ENCODE measurements around the gene PUS1. TPM values are rescaled to one million over a fixed set of nuclear protein-coding genes. Genes with fewer than 3 reads are reported as not detected.
"Not testable (repeated sequence)": the region's sequence is repeated elsewhere in the genome, so short reads cannot be mapped to it uniquely, and the experiment has no call there.

Gene PUS1
- total RNA-seq (ENCODE audit: unreplicated experiment), result 28.1 TPM
- long read RNA-seq, partial matches to known transcripts, result 0 of 5 reads
- long read RNA-seq, other reads (novel, unspliced or antisense), result 4 of 5 reads

DNA sequence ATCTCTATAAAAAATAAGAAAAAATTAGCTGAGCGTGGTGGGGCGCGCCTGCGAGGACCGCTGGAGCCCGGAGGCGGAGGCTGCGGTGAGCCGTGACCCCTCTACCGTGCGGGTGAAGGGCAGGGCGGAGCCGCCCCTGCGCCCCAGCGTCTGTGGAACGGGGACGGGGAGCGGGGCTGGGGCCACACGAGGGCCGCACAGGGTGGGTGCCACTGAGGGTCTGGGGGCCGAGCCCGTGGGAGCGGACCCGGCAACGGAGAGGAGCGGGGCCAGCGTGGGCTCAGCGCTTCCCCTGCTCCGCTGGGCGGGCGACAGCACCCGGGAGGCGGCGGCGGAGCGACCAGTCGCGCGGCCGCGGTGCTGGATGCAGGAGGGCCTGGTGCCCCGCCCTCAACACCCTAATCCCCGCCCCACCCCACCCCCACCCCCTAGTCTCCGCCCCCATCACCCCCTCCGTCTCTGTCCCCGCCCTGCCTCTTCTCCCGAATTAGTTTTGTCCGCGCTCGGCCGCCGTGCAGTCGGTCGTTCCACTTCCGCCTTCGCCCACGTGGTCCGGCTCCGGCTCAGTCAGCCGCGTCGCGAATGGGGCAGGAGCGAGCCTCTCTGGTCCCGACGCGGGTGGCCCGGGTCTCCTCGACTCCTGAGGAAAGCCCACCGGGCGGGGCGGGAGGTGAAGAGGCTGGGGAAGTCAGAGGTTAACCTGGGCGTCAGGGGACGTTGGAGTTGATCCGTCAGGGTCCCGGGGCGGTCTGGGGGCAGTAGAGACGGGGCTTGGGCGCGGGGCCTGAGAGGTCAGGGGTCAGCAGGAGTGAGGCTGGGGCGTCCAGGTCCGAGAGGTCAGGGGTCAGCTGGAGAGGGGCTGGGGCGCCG lies at the start of gene PUS1:
Gene PUS1 (plus strand): TSS at position 566 of the 870 bp plus-strand sequence. CDS start 447 bp downstream, outside the sequence.
- Mint-ChIP-seq H3K27ac (ENCODE audit: unreplicated experiment) (peak within 1 kb of the TSS; percentile 72), H3K27me3 (ENCODE audit: unreplicated experiment) (peaks cover 7% of the 10 kb centered on the region), H3K9me3 (ENCODE audit: unreplicated experiment) (peaks cover 13% of the 10 kb centered on the region), H3K4me3 (ENCODE audit: unreplicated experiment) (peak within 1 kb of the TSS; percentile 93), H3K36me3 (ENCODE audit: unreplicated experiment) (no peaks in the 10 kb centered on the region), H3K4me1 (ENCODE audit: low read depth, unreplicated experiment) (peaks cover 6% of the 10 kb centered on the region)
- DNase-seq, result peak; percentile 93
- TF ChIP-seq, protein P1, sequence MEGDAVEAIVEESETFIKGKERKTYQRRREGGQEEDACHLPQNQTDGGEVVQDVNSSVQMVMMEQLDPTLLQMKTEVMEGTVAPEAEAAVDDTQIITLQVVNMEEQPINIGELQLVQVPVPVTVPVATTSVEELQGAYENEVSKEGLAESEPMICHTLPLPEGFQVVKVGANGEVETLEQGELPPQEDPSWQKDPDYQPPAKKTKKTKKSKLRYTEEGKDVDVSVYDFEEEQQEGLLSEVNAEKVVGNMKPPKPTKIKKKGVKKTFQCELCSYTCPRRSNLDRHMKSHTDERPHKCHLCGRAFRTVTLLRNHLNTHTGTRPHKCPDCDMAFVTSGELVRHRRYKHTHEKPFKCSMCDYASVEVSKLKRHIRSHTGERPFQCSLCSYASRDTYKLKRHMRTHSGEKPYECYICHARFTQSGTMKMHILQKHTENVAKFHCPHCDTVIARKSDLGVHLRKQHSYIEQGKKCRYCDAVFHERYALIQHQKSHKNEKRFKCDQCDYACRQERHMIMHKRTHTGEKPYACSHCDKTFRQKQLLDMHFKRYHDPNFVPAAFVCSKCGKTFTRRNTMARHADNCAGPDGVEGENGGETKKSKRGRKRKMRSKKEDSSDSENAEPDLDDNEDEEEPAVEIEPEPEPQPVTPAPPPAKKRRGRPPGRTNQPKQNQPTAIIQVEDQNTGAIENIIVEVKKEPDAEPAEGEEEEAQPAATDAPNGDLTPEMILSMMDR (IDR thresholded peaks at IDR 0.05; ENCODE audit: partially characterized antibody, unreplicated experiment), result no peak

DNA sequence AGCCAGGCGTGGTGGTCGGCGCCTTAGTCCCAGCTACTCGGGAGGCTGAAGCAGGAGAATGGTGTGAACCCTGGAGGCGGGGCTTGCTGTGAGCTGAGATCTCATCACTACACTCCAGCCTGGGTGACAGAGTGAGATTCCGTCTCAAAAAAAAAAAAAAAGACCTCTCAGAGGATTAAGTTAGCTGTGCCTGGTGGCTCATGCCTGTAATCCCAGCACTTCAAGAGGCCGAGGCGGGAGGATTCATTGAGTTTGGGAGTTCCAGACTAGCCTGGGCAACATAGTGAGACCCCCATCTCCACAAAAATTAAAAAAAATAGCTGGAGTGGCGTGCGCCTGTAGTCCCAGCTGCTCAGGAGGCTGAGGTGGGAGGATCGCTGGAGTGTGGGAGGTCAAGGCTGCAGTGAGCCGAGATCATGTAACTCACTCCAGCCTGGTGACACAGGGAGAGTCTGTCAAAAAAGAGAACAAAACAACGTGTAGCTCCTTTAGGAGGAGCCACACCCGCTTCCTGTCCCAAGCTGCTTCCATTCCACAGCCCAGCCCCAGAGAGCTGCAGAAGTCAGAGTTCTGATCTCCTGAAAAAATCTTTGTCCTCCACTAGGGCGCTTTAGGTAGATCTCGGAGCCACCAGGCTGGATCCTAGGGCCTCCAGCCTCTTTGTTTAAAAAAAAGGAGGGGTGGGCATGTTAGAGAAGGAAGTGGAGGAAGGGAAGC lies 46.1 kb upstream of the PUS1 start:
- H3K36me3 Mint-ChIP-seq (ENCODE audit: unreplicated experiment), result peaks cover 7% of the 10 kb centered on the region
- no peak for DNase-seq
- H3K4me3 Mint-ChIP-seq (ENCODE audit: unreplicated experiment), result no peak overlapping the region
- H3K27me3 Mint-ChIP-seq (ENCODE audit: unreplicated experiment), result peaks cover 1% of the 10 kb centered on the region
- H3K9me3 Mint-ChIP-seq (ENCODE audit: unreplicated experiment), result peaks cover 7% of the 10 kb centered on the region
- peaks cover under 1% of the 10 kb centered on the region for H3K4me1 Mint-ChIP-seq (ENCODE audit: low read depth, unreplicated experiment)
- no peak overlapping the region for H3K27ac Mint-ChIP-seq (ENCODE audit: unreplicated experiment)
- TF ChIP-seq, protein P1 (IDR thresholded peaks at IDR 0.05; ENCODE audit: partially characterized antibody, unreplicated experiment), result no peak

DNA sequence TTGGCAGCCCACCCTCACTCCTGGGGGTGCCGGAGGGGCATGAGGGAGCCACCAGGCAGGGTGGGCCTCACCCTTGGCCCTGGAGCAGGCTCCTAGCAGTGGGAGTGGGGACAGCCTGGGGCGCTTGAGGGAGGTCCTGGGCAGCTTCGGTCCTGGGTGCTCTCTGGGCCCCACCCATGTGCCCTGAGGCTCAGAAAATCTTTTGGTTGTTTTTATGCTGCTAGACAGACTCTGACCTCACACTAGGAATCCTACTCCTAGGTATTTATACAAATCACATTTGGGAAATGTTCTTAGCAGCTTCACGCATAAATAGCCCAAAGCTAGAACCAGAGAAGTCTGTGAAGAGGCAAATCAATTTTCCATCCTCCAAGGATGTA lies 45.6 kb upstream of the PUS1 start:
- Mint-ChIP-seq H3K27me3 (ENCODE audit: unreplicated experiment) (peaks cover 1% of the 10 kb centered on the region), H3K27ac (ENCODE audit: unreplicated experiment) (no peak overlapping the region), H3K4me3 (ENCODE audit: unreplicated experiment) (no peak overlapping the region), H3K36me3 (ENCODE audit: unreplicated experiment) (peaks cover 7% of the 10 kb centered on the region), H3K9me3 (ENCODE audit: unreplicated experiment) (peaks cover 7% of the 10 kb centered on the region), H3K4me1 (ENCODE audit: low read depth, unreplicated experiment) (no peaks in the 10 kb centered on the region)
- TF ChIP-seq, protein P1 (IDR thresholded peaks at IDR 0.05; ENCODE audit: partially characterized antibody, unreplicated experiment), result no peak
- DNase-seq, result no peak

DNA sequence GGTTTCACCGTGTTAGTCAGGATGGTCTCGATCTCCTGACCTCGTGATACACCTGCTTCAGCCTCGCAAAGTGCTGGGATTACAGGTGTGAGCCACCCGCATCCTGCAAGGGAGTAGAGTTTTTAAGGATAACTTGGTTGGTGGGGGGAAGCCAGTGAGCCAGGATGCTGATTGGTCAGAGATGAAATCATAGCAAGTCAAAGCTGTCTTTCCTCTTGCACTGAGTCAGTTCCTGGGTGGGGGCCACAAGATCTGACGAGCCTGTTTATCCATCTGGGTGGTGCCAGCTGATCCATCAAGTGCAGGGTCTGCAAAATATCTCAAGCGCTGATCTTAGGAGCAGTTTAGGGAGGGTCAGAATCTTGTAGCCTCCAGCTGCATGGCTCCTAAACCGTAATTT lies 44.0 kb upstream of the PUS1 start:
- not testable (repeated sequence) for H3K4me1 Mint-ChIP-seq (ENCODE audit: low read depth, unreplicated experiment); H3K27me3 Mint-ChIP-seq (ENCODE audit: unreplicated experiment); DNase-seq; H3K36me3 Mint-ChIP-seq (ENCODE audit: unreplicated experiment); H3K27ac Mint-ChIP-seq (ENCODE audit: unreplicated experiment); H3K9me3 Mint-ChIP-seq (ENCODE audit: unreplicated experiment); H3K4me3 Mint-ChIP-seq (ENCODE audit: unreplicated experiment)

DNA sequence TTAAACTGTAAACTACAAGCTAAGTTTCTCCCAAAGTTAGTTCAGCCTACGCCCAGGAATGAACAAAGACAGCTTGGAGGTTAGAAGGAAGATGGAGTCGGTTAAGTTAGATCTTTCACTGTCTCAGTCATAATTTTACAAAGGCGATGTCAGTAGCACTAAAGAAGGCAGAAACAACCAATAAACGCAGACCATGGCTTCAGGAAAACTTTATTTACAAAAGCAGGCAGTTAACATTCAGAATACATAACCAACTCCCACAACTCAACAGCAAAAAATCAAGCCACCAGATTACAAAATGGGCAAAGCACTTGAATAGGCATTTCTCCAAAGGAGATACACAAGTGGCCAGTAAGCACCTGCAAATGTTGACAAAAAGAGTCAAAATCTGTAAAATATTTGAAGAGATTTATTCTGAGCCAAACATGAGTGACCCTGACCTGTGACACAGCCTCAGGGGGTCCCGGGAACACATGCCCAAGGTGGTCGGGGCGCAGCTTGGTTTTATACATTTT lies 43.5 kb upstream of the PUS1 start:
- Mint-ChIP-seq H3K27me3 (ENCODE audit: unreplicated experiment) (peaks cover 1% of the 10 kb centered on the region), H3K27ac (ENCODE audit: unreplicated experiment) (no peak overlapping the region), H3K9me3 (ENCODE audit: unreplicated experiment) (peaks cover 7% of the 10 kb centered on the region), H3K36me3 (ENCODE audit: unreplicated experiment) (peaks cover 7% of the 10 kb centered on the region), H3K4me3 (ENCODE audit: unreplicated experiment) (no peak overlapping the region), H3K4me1 (ENCODE audit: low read depth, unreplicated experiment) (no peaks in the 10 kb centered on the region)
- TF ChIP-seq, protein P1 (IDR thresholded peaks at IDR 0.05; ENCODE audit: partially characterized antibody, unreplicated experiment), result no peak
- DNase-seq, result no peak

DNA sequence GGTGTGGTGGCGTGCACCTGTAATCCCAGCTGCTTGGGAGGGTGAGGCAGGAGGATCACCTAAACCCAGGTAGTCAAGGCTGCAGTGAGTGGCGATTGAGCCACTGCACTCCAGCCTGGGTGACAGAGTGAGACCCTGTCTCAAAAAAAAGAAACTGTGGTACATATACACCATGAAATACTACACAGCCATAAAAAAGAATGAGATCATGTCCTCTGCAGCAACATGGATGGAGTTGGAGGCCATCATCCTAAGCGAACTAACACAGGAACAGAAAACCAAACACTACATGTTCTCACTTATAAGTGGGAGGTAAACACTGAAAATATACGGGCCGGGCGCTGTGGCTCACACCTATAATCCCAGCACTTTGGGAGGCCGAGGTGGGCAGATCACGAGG lies 37.4 kb upstream of the PUS1 start:
- H3K4me1 Mint-ChIP-seq (ENCODE audit: low read depth, unreplicated experiment); DNase-seq; H3K4me3 Mint-ChIP-seq (ENCODE audit: unreplicated experiment); H3K27me3 Mint-ChIP-seq (ENCODE audit: unreplicated experiment); H3K27ac Mint-ChIP-seq (ENCODE audit: unreplicated experiment); H3K9me3 Mint-ChIP-seq (ENCODE audit: unreplicated experiment); H3K36me3 Mint-ChIP-seq (ENCODE audit: unreplicated experiment): not testable (repeated sequence)
